Activated effector memory CD4-positive, alpha-beta T cell treated with anti-CD3 and anti-CD28 coated beads, Interleukin-2, amount 50 U/mL, for 16 hours (primary cell): ENCODE data around the gene MTF2.

Experiments
- DNase-seq: peaks from one replicate; pipeline ENCODE4 v3.0.0-alpha.2; 2020

Gene MTF2

DNA sequence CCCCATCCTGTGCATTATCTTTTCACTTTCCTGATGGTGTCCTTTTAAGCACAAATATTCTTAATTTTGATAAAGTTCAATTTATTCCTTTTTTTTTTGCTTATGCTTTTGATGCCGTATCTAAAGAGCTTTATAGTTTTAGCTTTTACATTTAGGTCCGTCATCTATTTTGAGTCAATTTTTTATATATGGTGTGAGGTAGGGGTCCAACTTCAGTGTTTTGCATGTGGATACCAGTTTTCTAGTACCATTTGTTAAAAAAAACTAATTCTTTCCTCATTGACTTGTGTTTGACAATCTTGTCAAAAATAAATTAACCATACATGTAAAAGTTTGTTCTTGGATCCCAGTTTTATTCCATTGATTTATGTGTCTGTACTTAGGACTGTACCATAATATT is 4.9 kb downstream of the MTF2 start:
- DNase-seq, result no peak

DNA sequence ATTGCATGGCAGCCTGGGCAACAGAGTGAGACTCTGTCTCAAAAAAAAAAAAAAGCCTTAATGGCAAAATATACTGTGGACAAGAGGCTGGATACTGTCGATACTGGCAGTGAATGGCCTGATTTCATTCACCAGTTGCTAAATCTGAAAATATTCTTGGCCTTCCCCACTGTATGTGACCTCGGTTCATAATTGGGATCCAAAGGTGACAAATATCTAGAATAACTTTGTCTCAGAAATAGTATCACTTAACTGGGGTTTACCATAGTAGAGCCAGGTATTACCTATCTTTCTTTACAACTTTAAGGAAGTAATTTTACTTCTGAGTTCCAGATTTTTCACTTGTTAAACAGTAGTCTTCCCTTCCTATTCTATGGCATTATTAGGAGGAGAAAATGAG is 8.4 kb downstream of the MTF2 start:
- DNase-seq, result no peak

DNA sequence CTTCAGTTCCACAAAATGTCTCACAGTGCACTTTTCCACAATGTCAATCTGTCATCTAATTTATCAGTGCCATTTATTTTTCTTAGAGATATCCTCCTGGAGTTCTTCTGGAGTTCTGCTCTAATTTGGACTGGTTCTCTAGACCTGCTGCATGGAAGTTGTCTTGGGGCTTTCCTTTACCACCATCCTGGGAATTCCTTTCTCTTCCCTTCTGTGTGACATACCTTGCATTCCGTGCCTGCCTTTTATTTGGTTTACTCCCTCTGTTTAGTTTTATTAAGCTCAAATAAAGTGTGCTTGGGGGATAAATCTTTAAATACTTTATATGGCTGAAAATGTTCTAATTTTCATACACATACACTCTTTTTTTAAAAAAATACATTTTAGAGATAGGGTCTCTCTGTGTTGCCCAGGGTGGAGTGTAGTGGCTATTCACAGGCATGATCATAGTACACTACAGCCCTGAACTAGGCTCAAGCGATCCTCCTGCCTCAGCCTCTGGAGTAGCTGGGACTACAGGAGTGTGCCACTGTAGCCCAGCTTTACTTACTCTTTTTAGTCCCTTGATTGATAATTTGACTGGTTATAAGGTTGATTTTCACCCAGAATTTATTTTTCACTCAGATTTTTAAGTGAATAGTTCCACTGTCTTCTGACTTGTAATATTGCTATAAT is 14.4 kb downstream of the MTF2 start:
- no peak for DNase-seq

DNA sequence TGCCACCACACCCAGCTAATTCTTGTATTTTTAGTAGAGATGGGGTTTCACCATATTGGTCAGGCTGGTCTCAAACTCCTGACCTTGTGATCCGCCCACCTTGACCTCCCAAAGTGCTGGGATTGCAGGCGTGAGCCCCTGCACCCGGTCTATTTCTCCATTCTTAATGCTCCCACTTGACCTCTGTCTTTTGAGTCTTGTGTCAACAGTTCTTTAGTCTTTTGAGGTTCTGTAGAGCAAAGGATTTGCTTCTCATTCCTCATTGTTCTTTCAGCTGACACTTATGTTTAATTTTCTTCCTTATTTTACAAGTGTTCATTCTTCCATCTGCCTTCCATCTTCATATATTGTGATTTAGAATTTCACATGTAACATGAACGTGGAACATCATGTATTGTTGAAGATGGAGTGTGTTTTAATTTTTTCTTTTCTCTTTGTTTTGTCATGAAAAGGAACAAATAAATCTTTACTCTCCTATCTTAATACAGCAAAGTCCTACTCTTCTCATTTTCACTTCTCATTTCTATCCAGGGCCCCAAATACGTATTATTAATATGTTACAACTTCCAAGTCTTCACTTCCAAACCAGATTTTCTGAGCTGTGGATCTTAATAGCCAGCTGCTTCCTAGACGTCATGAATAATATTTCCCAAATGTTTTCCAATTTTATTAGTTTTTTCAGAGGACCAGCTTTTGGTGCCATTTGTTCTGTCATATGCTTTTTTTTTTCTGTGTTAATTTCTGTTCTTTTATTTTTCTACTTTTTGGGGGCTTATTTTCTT is 16.9 kb downstream of the MTF2 start:
- DNase-seq, result no peak

DNA sequence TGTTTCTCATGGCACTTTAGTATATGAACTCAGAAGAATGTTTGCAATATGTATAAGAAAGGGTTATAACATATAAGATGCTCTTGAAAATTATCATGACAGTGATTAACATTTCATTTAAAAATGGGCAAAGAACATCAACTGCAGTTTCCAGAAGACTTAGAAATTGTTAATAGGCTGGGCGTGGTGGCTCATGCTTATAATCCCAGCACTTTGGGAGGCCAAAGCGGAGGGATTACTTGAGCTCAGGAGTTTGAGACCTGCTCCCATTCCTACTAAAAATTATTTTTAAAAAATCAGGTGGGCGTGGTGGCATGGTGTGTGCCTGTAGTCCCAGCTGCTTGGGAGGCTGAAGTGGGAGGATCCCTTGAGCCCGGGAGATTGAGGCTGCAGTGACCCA is 23.1 kb downstream of the MTF2 start:
- no peak for DNase-seq

DNA sequence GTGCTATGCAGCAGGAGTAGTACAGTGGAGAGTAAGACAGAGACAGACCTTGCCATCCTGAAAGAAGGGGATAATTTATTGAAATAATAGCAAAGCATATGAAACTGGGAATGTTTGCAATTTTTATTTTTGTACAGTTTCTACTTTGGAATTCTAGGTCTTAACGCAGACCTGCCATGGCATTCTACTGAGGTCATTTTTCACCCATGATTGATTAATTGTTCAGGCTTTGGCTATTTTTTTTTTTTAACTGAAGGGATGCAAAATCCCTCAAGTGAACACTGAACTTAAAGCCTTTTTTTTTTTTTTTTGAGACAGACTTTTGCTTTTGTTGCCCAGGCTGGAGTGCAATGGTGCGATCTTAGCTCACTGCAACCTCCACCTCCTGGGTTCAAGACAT is 27.1 kb downstream of the MTF2 start:
- no peak for DNase-seq

DNA sequence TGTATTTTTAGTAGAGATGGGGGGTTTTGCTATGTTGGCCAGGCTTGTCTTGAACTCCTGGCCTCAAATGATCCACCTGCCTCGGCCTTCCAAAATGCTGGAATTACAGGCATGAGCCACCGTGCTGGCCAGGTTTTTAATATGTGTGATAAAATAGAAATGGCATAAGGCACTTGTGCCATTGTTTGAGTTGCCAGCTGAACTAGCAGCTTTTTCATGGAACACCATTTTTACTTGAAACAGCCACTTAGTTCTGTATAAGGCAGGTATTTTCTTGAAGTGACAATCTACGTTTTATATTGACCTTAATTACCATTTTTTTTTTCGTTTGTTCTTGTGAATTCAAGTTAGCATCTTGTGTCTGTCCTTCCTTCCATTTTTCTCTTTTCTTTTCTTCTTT is 28.3 kb downstream of the MTF2 start:
- DNase-seq, result no peak

DNA sequence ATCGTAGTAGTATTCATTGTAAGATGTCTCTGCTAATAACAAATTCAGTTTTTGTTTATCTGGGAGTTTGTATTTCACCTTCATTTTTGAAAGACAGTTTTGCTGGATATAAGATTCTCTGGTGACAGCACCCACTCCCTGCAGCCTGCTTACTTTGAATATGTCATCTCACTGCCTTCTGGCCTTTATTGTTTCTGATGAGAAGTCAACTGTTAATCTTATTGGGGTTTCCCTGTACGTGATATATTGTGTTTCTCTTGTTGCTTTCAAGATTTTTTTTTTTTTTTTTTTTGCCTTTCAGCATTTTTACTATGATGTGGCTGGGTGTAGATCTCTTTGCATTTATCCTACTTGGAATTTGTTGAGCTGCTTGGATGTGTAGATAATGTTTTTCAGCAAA is 29.3 kb downstream of the MTF2 start:
- no peak for DNase-seq

DNA sequence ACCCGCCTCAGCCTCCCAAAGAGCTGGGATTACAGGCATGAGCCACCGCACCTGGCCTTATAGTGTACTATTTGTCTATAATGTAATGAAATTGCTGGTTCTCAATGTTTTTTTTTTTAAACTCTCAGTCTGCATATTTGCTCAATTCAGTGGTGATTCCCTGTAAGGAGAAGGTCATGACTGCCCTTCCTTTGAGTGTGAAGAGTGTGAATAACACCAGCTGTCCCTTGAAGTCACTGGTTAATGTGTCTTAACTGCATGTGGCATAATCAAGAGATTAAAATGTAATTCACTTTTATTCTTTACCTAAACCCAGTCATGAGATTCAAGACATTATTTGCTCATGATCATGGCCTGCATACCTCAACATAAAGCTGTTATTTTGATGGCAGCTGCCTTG is 30.5 kb downstream of the MTF2 start:
- no peak for DNase-seq

DNA sequence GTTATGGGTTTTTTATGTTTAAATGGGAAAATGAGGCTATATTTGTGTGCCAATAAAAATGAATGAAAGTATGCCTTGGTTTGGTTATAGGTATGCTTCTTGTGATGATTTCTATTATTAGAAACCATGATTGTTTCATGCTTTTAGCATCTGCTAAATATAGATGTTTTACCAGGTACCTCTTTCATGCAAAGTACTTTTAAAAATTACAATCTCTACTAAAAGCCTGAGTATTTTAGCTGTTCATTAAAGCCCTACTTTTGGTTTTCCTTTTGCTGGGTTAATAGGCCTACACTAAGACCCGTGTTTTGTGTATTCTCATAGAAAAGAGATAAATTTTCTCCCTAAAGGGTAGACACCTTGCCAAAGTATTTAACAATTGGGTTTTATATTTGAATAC is 32.0 kb downstream of the MTF2 start:
- DNase-seq, result no peak

DNA sequence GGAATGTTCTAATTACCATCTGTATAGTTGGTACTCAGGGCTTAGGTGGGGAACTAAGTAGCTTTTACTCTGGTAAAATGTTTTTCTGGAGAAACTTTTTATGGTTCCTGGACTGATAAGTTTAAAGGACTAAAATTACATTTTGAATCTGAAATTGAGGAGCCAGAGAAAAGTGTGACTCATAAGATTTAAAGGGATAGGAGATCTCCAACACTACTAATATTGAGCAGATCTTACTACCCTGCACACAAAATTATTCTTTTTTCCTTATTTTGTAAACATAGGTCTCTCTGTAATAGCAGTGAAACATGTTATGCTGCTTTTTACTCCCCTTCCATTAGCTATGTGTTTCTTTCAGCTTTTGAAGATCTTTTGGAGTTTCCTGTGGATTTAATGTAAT is 32.5 kb downstream of the MTF2 start:
- no peak for DNase-seq

DNA sequence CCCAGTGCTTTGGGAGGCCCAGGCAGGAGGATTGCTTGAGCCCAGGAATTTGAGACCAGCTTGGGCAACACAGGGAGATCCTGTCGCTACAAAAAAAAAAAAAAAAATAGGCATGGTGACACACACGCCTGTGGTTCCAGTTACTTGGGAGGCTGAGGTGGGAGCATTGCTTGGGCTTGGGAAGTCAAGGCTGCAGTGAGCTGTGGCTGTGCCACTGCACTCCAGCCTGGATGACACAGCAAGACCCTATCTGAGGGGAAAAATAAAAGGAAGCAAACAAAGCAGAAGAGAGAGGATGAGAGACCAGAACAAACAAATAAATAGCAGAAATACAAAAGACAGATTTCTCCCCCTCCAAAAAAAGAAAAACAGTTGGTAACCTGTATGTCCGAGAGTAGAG is 34.0 kb downstream of the MTF2 start:
- DNase-seq, result no peak

DNA sequence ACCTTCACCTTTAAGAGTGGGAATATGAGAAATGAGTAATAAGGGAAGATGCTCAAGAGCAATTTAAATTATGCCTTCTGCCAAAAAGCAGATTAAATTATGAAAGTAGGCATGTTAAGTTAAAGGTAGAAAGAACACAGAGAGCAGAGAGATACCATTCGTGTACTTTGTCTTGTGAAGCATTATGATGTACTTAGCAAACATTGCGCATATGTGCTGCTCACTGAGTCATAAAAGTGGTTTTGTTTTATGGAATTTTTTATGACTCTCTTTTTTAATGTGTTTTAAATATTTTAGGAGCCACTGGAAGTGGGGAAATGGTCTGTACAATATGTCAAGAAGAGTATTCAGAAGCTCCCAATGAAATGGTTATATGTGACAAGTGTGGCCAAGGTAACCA is 35.3 kb downstream of the MTF2 start:
- no peak for DNase-seq

DNA sequence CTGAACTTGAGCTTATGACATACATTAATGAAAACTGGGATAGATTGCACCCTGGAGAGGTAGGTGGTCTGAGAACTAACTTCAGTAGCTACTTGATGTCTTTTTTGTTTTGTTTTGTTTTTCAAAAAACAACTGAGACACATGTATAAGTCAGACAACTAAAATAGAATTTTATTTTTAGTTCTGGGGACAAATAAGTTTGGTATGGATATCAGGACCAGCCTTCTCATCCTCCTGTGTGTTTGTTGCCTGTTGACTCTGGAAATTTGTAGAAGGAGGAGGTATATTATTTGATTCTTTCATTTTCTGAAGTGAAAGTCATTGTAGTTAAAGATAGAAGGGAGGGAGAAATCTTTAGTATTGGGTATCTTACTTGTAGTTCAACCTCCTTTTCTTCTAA is 41.5 kb downstream of the MTF2 start:
- DNase-seq, result no peak

DNA sequence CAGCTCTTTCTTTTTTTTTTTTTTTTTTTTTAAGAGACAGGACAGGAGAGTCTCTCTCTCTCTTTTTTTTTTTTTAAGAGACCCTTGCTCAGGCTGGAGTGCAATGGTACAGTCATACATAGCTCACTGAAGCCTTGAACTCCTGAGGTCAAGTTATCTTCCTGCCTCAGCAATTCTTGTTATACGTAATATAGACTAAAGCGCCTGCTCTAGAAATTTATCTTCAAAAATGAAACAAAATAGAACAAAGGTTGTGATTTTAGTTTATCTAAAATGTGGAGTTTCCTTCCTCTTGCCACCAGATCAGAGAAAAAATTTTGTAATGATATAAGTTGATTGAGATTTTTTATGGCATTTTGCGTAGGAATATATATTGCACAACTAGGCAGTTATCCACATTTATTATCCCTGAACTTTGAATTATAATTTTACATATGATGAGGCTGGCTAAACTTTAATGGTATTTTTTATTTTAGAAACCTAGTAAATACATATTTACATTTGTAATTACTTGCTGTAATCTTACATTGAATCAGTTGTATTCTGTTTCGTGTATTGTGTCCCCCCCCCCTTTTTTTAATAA is 44.2 kb downstream of the MTF2 start:
- DNase-seq, result no peak

DNA sequence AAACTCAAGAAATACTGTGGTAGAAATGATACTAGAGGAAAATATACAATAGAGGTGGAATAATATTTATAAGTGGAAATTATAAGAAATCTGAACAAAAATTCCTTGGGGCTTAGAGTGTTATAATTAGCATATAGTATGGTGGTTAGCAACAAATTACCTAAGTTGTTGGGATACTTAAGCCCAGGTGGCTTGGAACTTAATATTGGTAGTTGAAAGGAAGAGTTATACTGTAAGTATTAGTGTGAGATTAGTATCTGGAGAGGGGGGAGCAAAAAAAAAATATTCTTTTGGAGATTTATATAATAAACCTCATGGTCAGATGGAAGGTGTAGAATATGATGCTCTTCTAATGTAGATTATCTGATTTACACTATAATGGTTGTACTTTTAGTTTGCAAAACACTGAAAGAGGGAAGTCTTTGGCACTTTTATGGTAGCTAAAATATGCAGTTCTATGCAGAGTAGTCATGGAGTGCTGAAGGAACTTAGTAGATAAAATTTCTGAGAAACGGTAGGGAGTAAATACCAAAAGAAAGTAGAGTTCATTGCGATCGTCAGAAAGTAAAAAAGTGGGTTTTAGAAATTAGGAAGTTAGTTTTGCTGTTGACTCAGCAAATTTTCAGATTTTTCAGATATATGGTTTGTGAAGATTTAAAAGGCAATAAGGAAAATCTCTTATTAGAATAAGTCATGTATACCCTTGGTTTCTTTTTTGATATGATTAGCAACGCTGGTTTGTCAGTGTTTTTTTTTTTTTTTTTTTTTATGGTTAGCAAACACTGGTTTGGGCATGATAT is 45.7 kb downstream of the MTF2 start:
- no peak for DNase-seq

DNA sequence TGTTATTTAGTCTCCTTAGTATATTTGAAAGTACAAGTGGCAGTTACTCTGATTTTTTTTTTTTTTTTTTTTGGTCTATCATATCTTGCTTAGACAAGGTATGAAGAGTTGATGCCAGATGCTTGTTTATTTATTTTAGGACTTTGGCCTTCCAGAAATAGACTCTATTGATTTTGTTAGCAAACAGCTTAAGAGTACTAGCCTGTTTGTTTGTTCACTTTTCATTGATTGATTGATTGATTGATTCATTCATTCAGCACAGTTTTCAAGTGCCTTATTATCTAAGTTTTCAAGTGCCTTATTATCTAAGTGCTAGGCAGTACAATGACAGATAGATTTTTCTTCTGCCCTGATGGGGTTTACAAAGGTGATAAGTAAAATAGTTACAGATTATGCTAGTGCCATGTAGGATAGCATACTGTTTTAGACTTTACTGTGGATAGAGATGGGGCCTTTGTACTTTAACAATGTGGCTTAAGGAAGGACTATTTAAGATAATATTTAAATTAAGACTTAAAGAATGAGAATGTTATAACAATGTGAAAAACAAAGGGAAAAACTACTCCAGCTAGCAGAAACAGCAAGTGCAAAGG is 50.5 kb downstream of the MTF2 start:
- no peak for DNase-seq

DNA sequence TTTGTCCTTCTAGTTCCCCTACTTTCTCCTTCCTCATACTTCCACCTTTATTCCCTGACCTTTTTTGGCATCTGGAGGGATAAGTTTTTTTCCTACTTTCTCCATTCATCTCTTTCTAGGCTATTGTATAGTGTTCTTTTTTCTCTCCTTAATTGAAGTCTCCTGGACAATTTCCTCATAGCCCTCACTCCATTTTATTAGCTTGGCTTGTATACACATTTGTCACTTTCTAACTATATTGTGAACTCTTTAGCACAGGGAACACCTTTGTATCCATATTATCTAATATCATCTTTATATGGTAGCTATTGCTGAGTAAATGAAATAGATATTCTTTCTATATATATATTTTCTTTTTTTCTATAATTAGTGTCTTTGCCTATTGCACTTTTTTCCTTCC is 53.6 kb downstream of the MTF2 start:
- DNase-seq, result no peak

DNA sequence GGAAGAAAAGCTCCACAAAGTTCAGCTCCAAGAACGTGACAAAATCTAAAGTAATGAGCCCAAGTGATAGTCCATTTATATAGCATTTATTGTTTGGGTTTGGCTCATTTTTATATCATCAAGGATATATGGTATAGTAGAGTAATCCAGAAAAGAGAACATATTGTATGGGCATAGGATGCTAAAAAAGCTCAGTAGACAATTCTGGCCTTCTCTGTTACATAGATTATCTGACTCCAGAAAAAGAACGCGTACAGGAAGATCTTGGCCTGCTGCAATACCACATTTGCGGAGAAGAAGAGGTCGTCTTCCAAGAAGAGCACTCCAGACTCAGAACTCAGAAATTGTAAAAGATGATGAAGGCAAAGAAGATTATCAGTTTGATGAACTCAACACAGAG is 57.4 kb downstream of the MTF2 start:
- DNase-seq, result no peak

DNA sequence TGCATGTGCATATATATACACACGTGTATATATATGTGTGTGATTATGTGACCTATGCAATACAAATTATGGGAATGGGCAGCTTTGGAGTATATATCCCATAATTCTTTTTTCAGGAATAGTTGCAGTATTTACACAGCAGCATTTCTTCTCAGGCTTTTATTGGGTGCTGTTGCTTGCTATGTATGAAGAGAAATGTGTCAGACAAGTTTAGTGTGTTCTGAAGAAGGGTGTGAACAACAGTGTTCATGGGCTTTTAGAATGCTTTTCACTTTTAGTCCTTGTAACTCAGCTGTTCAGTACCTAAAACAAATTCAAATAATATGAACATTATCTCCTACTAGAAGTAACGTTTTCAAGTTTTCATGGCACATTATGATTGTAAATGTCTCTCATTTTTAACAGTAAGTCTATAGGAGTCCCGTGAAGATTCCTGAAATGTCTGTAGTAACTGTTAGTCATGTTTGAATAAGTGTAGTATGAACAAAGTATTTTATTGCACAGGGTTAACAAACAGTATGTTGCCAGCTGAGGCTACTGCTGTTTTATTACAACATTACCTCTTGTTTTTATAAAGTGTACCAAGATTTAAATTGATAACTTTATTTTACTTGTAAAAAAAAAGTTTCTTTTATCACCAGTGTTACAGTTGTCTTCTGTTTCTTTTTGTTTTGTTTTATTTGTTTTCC is 58.7 kb downstream of the MTF2 start:
- DNase-seq, result no peak

DNA sequence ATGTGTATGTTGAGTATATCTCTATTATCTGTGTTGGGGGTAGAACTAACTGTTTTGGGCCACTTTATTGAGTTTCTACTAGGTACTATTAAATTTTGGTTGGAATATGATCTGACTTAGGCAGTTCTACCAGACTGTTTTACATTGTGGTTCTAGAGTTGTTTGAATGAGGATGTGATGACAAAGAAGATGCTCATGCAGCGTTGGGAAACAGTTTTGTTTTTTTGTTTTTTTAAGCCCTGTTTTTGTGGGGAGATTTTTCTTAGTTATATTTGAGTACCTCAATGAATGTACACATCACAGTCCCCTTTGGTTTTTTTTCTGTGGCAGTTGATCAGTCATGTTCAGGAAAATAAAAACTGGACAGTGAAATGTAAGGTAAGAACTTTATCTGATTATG is 61.0 kb downstream of the MTF2 start:
- DNase-seq, result no peak

DNA sequence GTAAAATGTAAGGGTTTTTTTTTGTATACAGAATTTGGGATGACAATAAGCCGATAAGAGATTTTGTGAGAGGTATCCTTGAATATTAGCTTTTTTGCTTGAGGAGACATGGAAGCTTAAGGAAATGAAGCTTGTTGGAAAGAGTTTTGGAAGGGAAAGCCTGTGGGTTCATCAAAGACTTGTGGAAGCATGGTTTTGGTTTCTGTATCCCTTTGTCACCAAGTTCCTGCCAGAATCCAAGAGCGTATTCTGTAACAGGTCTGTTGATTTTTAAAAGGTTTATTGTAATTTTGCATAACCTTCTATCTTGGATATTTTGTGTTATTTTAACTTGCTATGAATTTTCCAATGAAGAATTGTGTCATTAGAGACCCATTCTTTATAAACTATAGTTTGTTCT is 63.1 kb downstream of the MTF2 start:
- DNase-seq, result no peak

DNA sequence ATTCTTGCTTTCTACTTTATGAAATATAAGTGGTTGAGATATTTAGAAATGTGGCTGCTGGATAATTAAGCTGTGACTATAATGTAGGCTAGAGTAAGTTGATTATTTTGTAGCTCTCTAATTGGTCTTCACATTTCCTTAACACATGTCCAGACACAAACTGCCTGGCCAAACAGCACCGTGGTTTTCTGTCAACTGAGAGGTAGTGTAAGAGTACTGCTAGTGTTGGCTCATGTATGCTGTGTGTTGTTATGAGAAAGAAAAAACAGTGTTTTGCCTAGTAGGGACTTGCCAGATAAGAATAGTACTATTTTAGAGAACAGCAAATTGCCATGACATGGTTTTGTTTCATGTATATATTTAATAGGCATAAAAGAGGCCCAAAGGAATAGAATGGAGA is 64.1 kb downstream of the MTF2 start:
- DNase-seq, result no peak
